Pons (tissue), 1 donor: ENCODE results near the gene FAM20C.

Source experiments
- DNase-seq: peaks from one replicate; pipeline ENCODE4 v3.0.0-alpha.2; 2016; ENCODE audit warnings: low spot score

Gene FAM20C

DNA sequence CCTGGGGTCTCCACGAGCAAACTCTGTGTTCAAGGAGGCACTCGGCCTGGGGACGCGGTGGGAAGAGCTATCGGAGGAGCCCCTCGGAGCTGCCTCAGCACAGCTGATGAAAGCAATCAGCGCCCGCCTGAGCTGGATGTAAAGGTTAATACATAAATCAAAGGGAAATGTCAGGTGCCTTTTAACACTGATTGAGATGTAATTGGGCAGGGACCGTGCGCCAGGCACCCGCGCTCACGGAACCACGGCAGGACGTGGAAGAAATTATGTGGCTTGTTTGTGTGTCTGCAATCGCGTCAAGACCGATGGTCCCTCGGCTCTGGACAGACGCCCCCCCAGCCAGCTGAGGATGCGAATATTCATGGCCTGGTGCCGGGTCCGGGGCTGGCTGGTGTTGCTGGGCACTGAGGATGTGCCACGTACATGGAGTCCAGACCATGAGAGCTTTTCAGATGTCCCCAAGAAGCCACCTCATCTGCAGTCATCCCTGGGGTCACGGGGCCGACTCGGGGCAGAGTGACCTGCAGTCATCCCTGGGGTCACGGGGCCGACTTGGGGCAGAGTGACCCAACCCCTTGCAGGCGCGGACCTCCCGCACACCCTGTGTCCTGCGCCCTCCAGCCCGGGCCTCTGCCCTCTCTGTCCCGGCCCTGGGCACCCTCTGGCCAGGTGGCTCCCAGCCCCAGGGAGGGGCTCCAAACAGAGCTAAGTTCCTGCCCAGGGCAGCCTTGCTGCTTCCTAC lies 113.2 kb downstream of the FAM20C start:
- no peak for DNase-seq

- DNase-seq, result no peak
Measured at GRCh38 chr7:307970-308369, 115.6 kb downstream of the FAM20C start.

- DNase-seq, result no peak
Measured at GRCh38 chr7:309586-310228, 117.3 kb downstream of the FAM20C start.
